Glomerular endothelial cell (primary cell): Measurements from ENCODE around the gene MS4A14. TPM values are rescaled to one million over a fixed set of nuclear protein-coding genes. Genes with fewer than 3 reads are reported as not detected.

ENCODE experiments used
- total RNA-seq: library from RNA; depleted of rRNA; stranded (reverse); fragments of >200 nt; gene quantifications from 2 replicates; pipeline ENCODE4 v1.2.3, GENCODE V29; 2015

MS4A14 gene
- total RNA-seq, 1 donor from 2014 or later, result not detected

Other genes with a start within 250 kb of the MS4A14 start
- gene MS4A6A, start 213.4 kb upstream of the MS4A14 start, total RNA-seq, result 2.9 and 7.5 TPM in 2 replicates
- gene MS4A4E, start 153.3 kb upstream of the MS4A14 start, total RNA-seq, result not detected in 2 replicates
- not detected in 2 replicates for gene MS4A4A, start 115.8 kb upstream of the MS4A14 start, total RNA-seq
- not detected in 2 replicates for gene MS4A6E, start 69.2 kb upstream of the MS4A14 start, total RNA-seq
- gene MS4A7, start 17.9 kb upstream of the MS4A14 start, total RNA-seq, result not detected in 2 replicates
- not detected in 2 replicates for gene MS4A5, start 33.1 kb downstream of the MS4A14 start, total RNA-seq
- not detected in 2 replicates for gene MS4A1, start 59.4 kb downstream of the MS4A14 start, total RNA-seq
- not detected in 2 replicates for gene MS4A12, start 96.3 kb downstream of the MS4A14 start, total RNA-seq
- not detected in 2 replicates for gene MS4A13, start 118.9 kb downstream of the MS4A14 start, total RNA-seq